ENCODE results near the gene SPCS1. TPM values are rescaled to one million over a fixed set of nuclear protein-coding genes. Genes with fewer than 3 reads are reported as not detected.
A peak's percentile ranks its signal among the peaks of the same experiment; 100 is the strongest.

Gene SPCS1
- total RNA-seq, 1 donor from 2014 or later = 106 TPM

GRCh38 chr3:52704611-52705437 lies 1.1 kb upstream of the SPCS1 start:
- peak overlapping the region; percentile 95 for H3K27ac Mint-ChIP-seq (ENCODE audit: unreplicated experiment)
- H3K9me3 Mint-ChIP-seq (ENCODE audit: low read depth) = no peaks in the 10 kb centered on the region
- no peak for DNase-seq (ENCODE audit: low spot score)
- peaks cover 4% of the 10 kb centered on the region for H3K36me3 Mint-ChIP-seq (ENCODE audit: low read depth)
- TF ChIP-seq CTCF (IDR thresholded peaks at IDR 0.05) = no peak
- peak overlapping the region; percentile 89 for H3K4me3 Mint-ChIP-seq (ENCODE audit: unreplicated experiment)
- no peaks in the 10 kb centered on the region for H3K27me3 Mint-ChIP-seq (ENCODE audit: low read depth)
- peaks cover 39% of the 10 kb centered on the region for H3K4me1 Mint-ChIP-seq (ENCODE audit: low read depth)

- Mint-ChIP-seq H3K36me3 (ENCODE audit: low read depth) (peaks cover 4% of the 10 kb centered on the region), H3K27me3 (ENCODE audit: low read depth) (no peaks in the 10 kb centered on the region), H3K4me1 (ENCODE audit: low read depth) (peaks cover 39% of the 10 kb centered on the region), H3K9me3 (ENCODE audit: low read depth) (no peaks in the 10 kb centered on the region), H3K4me3 (ENCODE audit: unreplicated experiment) (peak overlapping the region; percentile 89), H3K27ac (ENCODE audit: unreplicated experiment) (peak overlapping the region; percentile 95)
- no peak for TF ChIP-seq CTCF (IDR thresholded peaks at IDR 0.05)
- DNase-seq (ENCODE audit: low spot score) = no peak
Measured at GRCh38 chr3:52705438-52705687, 543 bp upstream of the SPCS1 start.

- peaks cover 32% of the 10 kb centered on the region for H3K4me1 Mint-ChIP-seq (ENCODE audit: low read depth)
- no peaks in the 10 kb centered on the region for H3K9me3 Mint-ChIP-seq (ENCODE audit: low read depth)
- no peak for DNase-seq (ENCODE audit: low spot score)
- H3K27me3 Mint-ChIP-seq (ENCODE audit: low read depth) = no peaks in the 10 kb centered on the region
- peak overlapping the region; percentile 49 for H3K27ac Mint-ChIP-seq (ENCODE audit: unreplicated experiment)
- H3K4me3 Mint-ChIP-seq (ENCODE audit: unreplicated experiment) = peak overlapping the region; percentile 49
- TF ChIP-seq CTCF (IDR thresholded peaks at IDR 0.05) = no peak
- peaks cover 4% of the 10 kb centered on the region for H3K36me3 Mint-ChIP-seq (ENCODE audit: low read depth)
Measured at GRCh38 chr3:52707585-52707984, 1.7 kb downstream of the SPCS1 start.

- Mint-ChIP-seq H3K4me3 (ENCODE audit: unreplicated experiment) (no peak overlapping the region), H3K27ac (ENCODE audit: unreplicated experiment) (no peak overlapping the region), H3K4me1 (ENCODE audit: low read depth) (peaks cover 16% of the 10 kb centered on the region), H3K36me3 (ENCODE audit: low read depth) (peaks cover 4% of the 10 kb centered on the region), H3K27me3 (ENCODE audit: low read depth) (no peaks in the 10 kb centered on the region), H3K9me3 (ENCODE audit: low read depth) (no peaks in the 10 kb centered on the region)
- DNase-seq (ENCODE audit: low spot score) = no peak
- no peak for TF ChIP-seq CTCF (IDR thresholded peaks at IDR 0.05)
Measured at GRCh38 chr3:52710512-52710911, 4.6 kb downstream of the SPCS1 start.

DNA sequence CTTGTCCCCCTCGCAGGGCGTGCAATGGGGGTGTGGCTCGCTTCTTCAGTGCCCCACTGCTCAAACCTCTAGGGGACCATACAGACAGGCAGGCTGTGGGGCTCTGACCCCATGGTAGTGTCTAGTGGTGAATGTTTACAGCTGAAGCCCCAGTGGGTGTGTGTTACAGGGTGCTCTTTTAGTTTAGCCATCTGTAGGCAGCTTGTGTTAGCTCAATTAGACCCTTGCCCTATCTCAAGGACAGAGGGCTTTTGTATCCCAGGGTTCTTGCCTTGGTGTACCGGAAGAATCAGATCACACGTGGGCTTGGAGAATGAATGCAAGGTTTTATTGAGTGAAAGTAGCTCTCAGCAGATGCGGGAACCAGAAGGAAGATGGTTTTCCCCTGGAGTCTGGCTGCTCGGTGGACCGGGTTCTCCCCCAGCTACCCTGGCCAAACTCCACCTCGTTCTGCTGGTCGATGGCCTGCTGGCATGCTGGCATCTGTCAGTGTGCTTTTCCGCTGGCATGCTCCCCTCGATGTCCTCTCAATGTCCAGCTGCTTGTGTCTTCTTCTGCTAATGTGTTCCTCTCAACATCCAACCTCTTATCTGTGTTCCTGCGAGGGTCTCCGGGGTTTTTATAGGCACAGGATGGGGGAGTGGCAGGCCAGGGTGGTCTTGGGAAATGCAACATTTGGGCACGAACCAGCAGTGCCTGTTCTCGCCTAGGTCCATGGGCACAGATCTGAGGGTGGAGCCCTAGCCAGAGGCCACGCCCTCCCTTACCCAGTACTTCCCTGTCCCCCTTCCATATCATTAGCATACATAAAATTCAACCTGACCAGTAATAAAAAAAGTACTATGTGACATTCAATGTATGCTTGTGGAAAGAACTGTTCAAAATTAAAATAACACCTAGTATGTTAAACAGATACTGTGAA lies 6.6 kb downstream of the SPCS1 start:
- no peak for DNase-seq (ENCODE audit: low spot score)
- Mint-ChIP-seq H3K27me3 (ENCODE audit: low read depth) (no peaks in the 10 kb centered on the region), H3K4me1 (ENCODE audit: low read depth) (peaks cover 7% of the 10 kb centered on the region), H3K4me3 (ENCODE audit: unreplicated experiment) (no peak overlapping the region), H3K27ac (ENCODE audit: unreplicated experiment) (no peak overlapping the region), H3K36me3 (ENCODE audit: low read depth) (peaks cover 4% of the 10 kb centered on the region), H3K9me3 (ENCODE audit: low read depth) (no peaks in the 10 kb centered on the region)
- TF ChIP-seq CTCF (IDR thresholded peaks at IDR 0.05) = no peak

All from chondrocyte (in vitro differentiated cells).